HL-60 (cell line): Measurements from ENCODE around the gene ABCG2.

ENCODE experiments used
- DNase-seq, 2 experiments: peaks; one replicate each; pipeline ENCODE4 v3.0.0-alpha.2; 2010 to 2020; ENCODE audit warnings: low read depth in 1 of 2, low spot score in 1 of 2
- H3K27ac ChIP-seq: fragments of 250-450 bp; sonication (Bioruptor Pico); replicated peaks from 2 replicates; pipeline ENCODE4 v1.5.1; 2020; ENCODE audit warnings: mild to moderate bottlenecking, moderate library complexity
- H3K27me3 ChIP-seq: fragments of 250-450 bp; sonication (Bioruptor Pico); 2 replicates; pipeline ENCODE4 v1.5.1; 2021; ENCODE audit warnings: mild to moderate bottlenecking, moderate library complexity; ENCODE audit not compliant: insufficient read depth, poor library complexity, severe bottlenecking
- H3K4me3 ChIP-seq: replicated peaks from 2 replicates; pipeline ENCODE4 v1.5.1; 2011; ENCODE audit warnings: mild to moderate bottlenecking, control low read depth, low read length; ENCODE audit not compliant: insufficient read depth
- GABPA ChIP-seq: IDR thresholded peaks from 2 replicates; pipeline ENCODE4 v1.6.1; 2012; ENCODE audit warnings: low read depth
- POLR2AphosphoS5 ChIP-seq: IDR thresholded peaks from 2 replicates; pipeline ENCODE4 v1.6.1; 2012; ENCODE audit warnings: low read depth
- REST ChIP-seq: IDR thresholded peaks from 2 replicates; pipeline ENCODE4 v1.6.1; 2012; ENCODE audit warnings: low read depth; ENCODE audit not compliant: insufficient replicate concordance
- SPI1 ChIP-seq: IDR thresholded peaks from 2 replicates; pipeline ENCODE4 v1.6.1; 2012; ENCODE audit warnings: low read depth, mild to moderate bottlenecking, borderline replicate concordance
- TF ChIP-seq, protein P1 (sequence below): IDR thresholded peaks from one replicate; pipeline ENCODE4 v1.5.1; 2011; ENCODE audit warnings: low read length, control low read depth, inconsistent platforms; ENCODE audit not compliant: insufficient read depth

Gene ABCG2

GRCh38 chr4:88148560-88148959 lies 9.9 kb downstream of the ABCG2 start:
- no peak overlapping the region for H3K27ac ChIP-seq
- no peak for DNase-seq
- H3K27me3 ChIP-seq = peaks cover 3% of the 10 kb centered on the region
- H3K4me3 ChIP-seq = no peak overlapping the region
- TF ChIP-seq REST (no peak), GABPA (no peak), SPI1 (no peak), POLR2AphosphoS5 (no peak)
- TF ChIP-seq, protein P1, sequence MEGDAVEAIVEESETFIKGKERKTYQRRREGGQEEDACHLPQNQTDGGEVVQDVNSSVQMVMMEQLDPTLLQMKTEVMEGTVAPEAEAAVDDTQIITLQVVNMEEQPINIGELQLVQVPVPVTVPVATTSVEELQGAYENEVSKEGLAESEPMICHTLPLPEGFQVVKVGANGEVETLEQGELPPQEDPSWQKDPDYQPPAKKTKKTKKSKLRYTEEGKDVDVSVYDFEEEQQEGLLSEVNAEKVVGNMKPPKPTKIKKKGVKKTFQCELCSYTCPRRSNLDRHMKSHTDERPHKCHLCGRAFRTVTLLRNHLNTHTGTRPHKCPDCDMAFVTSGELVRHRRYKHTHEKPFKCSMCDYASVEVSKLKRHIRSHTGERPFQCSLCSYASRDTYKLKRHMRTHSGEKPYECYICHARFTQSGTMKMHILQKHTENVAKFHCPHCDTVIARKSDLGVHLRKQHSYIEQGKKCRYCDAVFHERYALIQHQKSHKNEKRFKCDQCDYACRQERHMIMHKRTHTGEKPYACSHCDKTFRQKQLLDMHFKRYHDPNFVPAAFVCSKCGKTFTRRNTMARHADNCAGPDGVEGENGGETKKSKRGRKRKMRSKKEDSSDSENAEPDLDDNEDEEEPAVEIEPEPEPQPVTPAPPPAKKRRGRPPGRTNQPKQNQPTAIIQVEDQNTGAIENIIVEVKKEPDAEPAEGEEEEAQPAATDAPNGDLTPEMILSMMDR = no peak

DNA sequence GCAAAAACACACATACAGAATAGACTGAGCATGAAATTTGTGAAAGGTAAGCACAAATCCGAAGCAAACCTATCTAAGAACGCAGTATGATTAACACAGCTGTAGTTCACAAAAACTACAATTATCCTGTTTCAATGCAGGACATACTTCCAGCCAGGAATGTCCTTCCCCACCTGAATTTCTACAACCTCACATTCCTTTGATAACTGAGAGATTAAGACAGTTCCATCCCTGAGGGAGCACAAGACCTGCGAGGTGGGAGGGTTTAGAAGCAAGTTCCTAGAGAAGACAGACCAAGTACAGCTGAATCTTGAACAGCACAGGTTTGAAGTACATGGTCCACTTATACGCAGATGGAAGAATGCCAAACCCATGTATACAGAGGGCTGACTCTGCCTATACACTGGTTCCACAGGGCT lies 10.6 kb downstream of the ABCG2 start:
- no peak overlapping the region for H3K27ac ChIP-seq
- TF ChIP-seq REST = no peak
- no peak for TF ChIP-seq GABPA
- TF ChIP-seq SPI1 = no peak
- TF ChIP-seq, protein P1 = no peak
- TF ChIP-seq POLR2AphosphoS5 = no peak
- no peak for DNase-seq
- no peak overlapping the region for H3K4me3 ChIP-seq
- peaks cover 3% of the 10 kb centered on the region for H3K27me3 ChIP-seq

GRCh38 chr4:88146891-88147290 lies 11.5 kb downstream of the ABCG2 start:
- Histone ChIP-seq H3K4me3 (no peak overlapping the region), H3K27me3 (peaks cover 3% of the 10 kb centered on the region), H3K27ac (no peak overlapping the region)
- TF ChIP-seq GABPA (no peak), SPI1 (no peak)
- DNase-seq = no peak

- TF ChIP-seq SPI1 = no peak
- TF ChIP-seq GABPA = no peak
- no peak for TF ChIP-seq POLR2AphosphoS5
- TF ChIP-seq, protein P1 = no peak
- no peak for TF ChIP-seq REST
- no peak for DNase-seq
- H3K4me3 ChIP-seq = no peak overlapping the region
- no peak overlapping the region for H3K27ac ChIP-seq
- peaks cover 3% of the 10 kb centered on the region for H3K27me3 ChIP-seq
Observed at GRCh38 chr4:88144866-88145300, 13.6 kb downstream of the ABCG2 start.
